Activated CD8-positive, alpha-beta T cell treated with anti-CD3 and anti-CD28 coated beads, Interleukin-2, amount 10 ng/mL, durations not matched to agents 7 days and 5 days (primary cell): Measurements from ENCODE around the gene CD6. TPM values are rescaled to one million over a fixed set of nuclear protein-coding genes. Genes with fewer than 3 reads are reported as not detected.
"Not testable (repeated sequence)": the region's sequence is repeated elsewhere in the genome, so short reads cannot be mapped to it uniquely, and the experiment has no call there.

Experiments used
- ATAC-seq: fragments of 150-1000 bp; cut with Tn5 transposase; one replicate; pipeline ENCODE4 v1.10.0; 2021; ENCODE audit warnings: moderate library complexity
- CTCF ChIA-PET: fragments of 350-600 bp; sonication (Branson Sonifier 250); formaldehyde crosslinking; loops from one replicate; lab custom pipeline; 2021; ENCODE audit warnings: antibody characterized with exemption; lab: Charles Lee
- POLR2A ChIA-PET: fragments of 350-600 bp; sonication (Branson Sonifier 250); formaldehyde crosslinking; loops from one replicate; lab custom pipeline; 2021; ENCODE audit warnings: antibody characterized with exemption; lab: Charles Lee
- DNase-seq: peaks from one replicate; pipeline ENCODE4 v3.0.0-alpha.2; 2020
- H3K27ac Mint-ChIP-seq: one replicate; pipeline ENCODE4 v1.8.0; 2021; ENCODE audit warnings: mild to moderate bottlenecking, mixed read lengths
- H3K27me3 Mint-ChIP-seq: one replicate; pipeline ENCODE4 v1.8.0; 2021; ENCODE audit warnings: low read depth, mixed read lengths
- H3K36me3 Mint-ChIP-seq: one replicate; pipeline ENCODE4 v1.8.0; 2021; ENCODE audit warnings: low read depth, mixed read lengths
- H3K4me1 Mint-ChIP-seq: one replicate; pipeline ENCODE4 v1.8.0; 2021; ENCODE audit warnings: low read depth, mixed read lengths
- H3K4me3 Mint-ChIP-seq: one replicate; pipeline ENCODE4 v1.8.0; 2021; ENCODE audit warnings: mild to moderate bottlenecking, mixed read lengths
- H3K9me3 Mint-ChIP-seq: one replicate; pipeline ENCODE4 v1.8.0; 2022; ENCODE audit warnings: mixed read lengths; ENCODE audit not compliant: insufficient read depth
- total RNA-seq, 2 experiments: library from RNA; stranded (reverse); gene quantifications; one replicate each; pipeline ENCODE4 v1.2.3, GENCODE V29; 2021

Gene CD6
- total RNA-seq, 2 experiments from 2014 or later = 214 to 222 TPM

DNA sequence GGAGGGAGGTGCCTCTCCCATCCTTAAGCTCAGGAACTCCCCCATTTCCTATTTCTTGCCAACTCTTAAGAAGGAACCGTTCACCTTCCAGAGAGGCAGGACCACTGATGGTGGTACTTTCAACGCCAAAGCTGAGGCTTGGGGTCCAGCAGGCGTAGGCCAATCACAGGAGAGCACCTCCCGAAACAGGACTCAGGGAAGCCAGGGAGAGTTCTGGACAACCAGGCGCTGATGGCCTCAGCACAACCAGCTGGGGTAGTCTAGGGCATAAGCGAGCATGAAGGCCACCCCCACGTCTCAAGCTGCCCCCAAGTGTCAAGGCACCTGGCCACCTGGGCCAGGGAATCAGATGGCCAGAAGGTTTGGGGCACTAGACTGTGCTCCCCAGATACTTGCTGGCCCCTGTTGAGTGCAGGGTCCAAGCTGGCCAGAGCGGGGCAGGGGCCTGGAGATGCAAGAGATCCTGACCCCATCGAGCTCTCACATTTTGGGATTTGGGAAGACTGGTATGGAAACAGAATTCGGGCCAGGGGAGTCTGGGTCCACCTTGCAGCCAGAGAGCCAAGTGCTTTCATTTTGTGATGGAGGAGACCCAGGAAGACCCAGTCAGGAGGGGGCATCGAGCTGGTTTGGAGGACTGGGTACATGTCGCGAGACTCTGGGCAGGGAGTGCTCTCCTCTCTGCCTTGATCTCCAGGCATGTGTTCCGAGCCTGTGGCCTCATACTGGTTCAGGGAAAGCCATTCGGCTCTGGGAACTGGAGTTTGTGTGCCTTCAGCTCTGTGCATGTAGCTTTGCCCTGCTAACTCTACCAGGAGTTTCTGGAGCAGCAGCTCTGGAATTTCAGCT lies 926 bp downstream of the CD6 start:
- ChIA-PET POLR2A (interaction anchor here (0.7 to 2.8 kb wide), 4 partner anchors 21 to 148 kb away, joined by 3 to 9 read pairs (median 6); no protein-coding TSS in a partner anchor), CTCF (interaction anchor here (0.7 to 3.4 kb wide), 7 partner anchors 51 to 215 kb away, joined by 3 to 25 read pairs (median 6); partner anchors contain the start of gene CD5)
- DNase-seq = peak; percentile 56
- Mint-ChIP-seq H3K36me3 (peaks cover 49% of the 10 kb centered on the region), H3K27me3 (peaks cover 5% of the 10 kb centered on the region), H3K4me1 (peaks cover 46% of the 10 kb centered on the region), H3K27ac (peak overlapping the region; percentile 93), H3K4me3 (peak overlapping the region; percentile 85), H3K9me3 (peaks cover 6% of the 10 kb centered on the region)
- ATAC-seq = peak; percentile 40

DNA sequence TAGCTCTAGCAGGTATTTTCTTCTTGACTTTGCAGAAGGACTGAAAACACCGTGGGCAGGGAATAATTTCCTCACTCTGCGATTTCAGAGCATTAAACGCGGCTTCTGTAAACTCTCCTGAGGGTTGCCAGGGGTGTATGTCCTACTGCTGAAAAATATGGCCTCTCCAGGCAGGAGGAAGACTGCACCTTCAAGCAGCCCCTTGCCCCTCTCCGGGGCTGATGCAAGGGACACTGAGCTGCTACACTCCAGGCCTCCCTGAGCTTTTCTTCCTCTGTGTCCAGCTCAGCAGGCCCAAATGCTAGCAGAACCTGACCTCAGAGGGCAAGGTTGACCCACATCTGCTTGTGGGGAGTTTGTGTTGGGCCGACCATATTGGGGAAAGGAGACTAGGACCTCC lies 2.2 kb downstream of the CD6 start:
- no peaks in the 10 kb centered on the region for H3K9me3 Mint-ChIP-seq
- H3K4me1 Mint-ChIP-seq = peaks cover 59% of the 10 kb centered on the region
- ChIA-PET POLR2A (interaction anchor here (0.7 to 1.8 kb wide), 3 partner anchors 19 to 87 kb away, joined by 3 to 6 read pairs (median 3); no protein-coding TSS in a partner anchor), CTCF (interaction anchor here (1.0 to 1.1 kb wide), 2 partner anchors 49 to 58 kb away, joined by 3 read pairs; no protein-coding TSS in a partner anchor)
- peak overlapping the region; percentile 93 for H3K27ac Mint-ChIP-seq
- H3K4me3 Mint-ChIP-seq = peak overlapping the region; percentile 85
- DNase-seq = no peak
- ATAC-seq = no peak
- H3K27me3 Mint-ChIP-seq = no peaks in the 10 kb centered on the region
- peaks cover 57% of the 10 kb centered on the region for H3K36me3 Mint-ChIP-seq

DNA sequence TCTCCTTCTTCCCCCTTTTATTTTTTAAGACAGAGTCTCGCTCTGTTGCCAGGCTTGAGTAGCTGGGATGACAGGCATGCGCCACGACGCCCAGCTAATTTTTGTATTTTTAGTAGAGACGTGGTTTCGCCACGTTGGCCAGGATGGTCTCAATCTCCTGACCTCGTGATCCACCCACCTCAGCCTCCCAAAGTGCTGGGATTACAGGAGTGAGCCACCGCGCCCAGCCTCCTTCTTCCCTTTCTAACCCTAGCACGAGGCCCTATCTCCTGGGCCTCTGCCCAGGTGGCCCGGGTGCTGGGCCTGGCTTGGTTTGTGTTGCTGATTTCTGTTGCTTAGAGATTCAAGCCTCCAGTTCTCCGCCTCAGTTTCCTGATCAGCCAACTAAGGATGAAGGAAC lies 2.8 kb downstream of the CD6 start:
- ChIA-PET CTCF (interaction anchor here (1.0 to 1.1 kb wide), 2 partner anchors 49 to 59 kb away, joined by 3 read pairs; no protein-coding TSS in a partner anchor), POLR2A (interaction anchor here (0.7 to 1.8 kb wide), 4 partner anchors 18 to 86 kb away, joined by 3 to 6 read pairs (median 4); no protein-coding TSS in a partner anchor)
- peaks cover 61% of the 10 kb centered on the region for H3K36me3 Mint-ChIP-seq
- not testable (repeated sequence) for DNase-seq, H3K27me3 Mint-ChIP-seq, ATAC-seq, H3K9me3 Mint-ChIP-seq
- H3K27ac Mint-ChIP-seq = peak overlapping the region; percentile 93
- H3K4me1 Mint-ChIP-seq = peaks cover 65% of the 10 kb centered on the region
- peak overlapping the region; percentile 85 for H3K4me3 Mint-ChIP-seq

GRCh38 chr11:60974726-60975125 lies 3.2 kb downstream of the CD6 start:
- Mint-ChIP-seq H3K27me3 (no peaks in the 10 kb centered on the region), H3K4me1 (peaks cover 66% of the 10 kb centered on the region), H3K4me3 (peak overlapping the region; percentile 85), H3K36me3 (peaks cover 62% of the 10 kb centered on the region), H3K27ac (peak overlapping the region; percentile 93), H3K9me3 (no peaks in the 10 kb centered on the region)
- ATAC-seq (no peak), DNase-seq (no peak)
- ChIA-PET POLR2A (interaction anchor here (0.7 to 1.8 kb wide), 4 partner anchors 18 to 137 kb away, joined by 3 to 6 read pairs (median 4); no protein-coding TSS in a partner anchor), CTCF (interaction anchor here (1.0 to 1.1 kb wide), 2 partner anchors 48 to 59 kb away, joined by 3 read pairs; no protein-coding TSS in a partner anchor)

DNA sequence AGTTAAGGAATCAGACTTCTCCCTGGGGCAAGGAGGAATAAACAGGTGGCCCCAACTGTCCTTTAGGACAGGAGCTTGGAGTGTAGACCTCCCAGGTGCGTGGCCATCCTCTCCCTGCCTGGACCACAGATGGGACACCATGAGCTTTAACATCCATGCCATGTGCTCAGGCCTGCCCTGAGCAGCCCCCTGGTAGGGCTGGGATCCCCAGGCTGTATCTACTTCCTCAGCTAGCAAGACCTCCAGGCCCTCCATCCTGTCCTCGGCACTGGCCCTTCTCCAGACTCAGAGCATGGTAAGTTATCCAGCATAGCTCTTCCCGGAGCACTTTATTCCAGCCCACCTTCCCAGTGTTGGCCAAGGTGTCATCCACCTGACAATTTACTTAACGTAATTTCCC lies 5.7 kb downstream of the CD6 start:
- H3K27me3 Mint-ChIP-seq = no peaks in the 10 kb centered on the region
- DNase-seq (no peak), ATAC-seq (no peak)
- H3K4me1 Mint-ChIP-seq = peaks cover 74% of the 10 kb centered on the region
- ChIA-PET CTCF (interaction anchor here (0.9 to 4.0 kb wide), 5 partner anchors 8 to 282 kb away, joined by 3 to 22 read pairs (median 5); no protein-coding TSS in a partner anchor), POLR2A (interaction anchor here (1.0 to 2.7 kb wide), 4 partner anchors 28 to 104 kb away, joined by 3 to 8 read pairs (median 4); no protein-coding TSS in a partner anchor)
- H3K9me3 Mint-ChIP-seq = no peaks in the 10 kb centered on the region
- peaks cover 81% of the 10 kb centered on the region for H3K36me3 Mint-ChIP-seq
- H3K4me3 Mint-ChIP-seq = peak overlapping the region; percentile 63
- peak overlapping the region; percentile 94 for H3K27ac Mint-ChIP-seq

DNA sequence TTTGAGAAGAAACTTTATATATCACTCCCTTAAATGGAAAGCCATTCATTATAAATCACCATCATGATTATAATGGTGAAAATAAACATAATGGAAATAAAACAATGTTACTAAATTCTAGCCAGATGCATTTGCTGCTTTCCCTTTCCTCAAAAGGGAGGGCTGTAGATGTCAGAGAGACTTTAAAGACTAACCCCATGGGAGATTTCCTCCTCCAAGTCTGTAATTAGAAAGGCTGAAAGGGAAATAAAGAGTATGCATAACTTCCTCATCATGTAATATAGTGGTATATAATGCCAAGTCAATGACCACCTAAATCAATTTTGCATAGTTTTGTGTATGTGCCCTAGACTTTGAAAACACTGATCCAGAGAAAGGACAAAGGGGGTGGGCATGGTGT lies 6.4 kb downstream of the CD6 start:
- H3K27me3 Mint-ChIP-seq = no peaks in the 10 kb centered on the region
- DNase-seq (no peak), ATAC-seq (no peak)
- H3K36me3 Mint-ChIP-seq = peaks cover 80% of the 10 kb centered on the region
- H3K9me3 Mint-ChIP-seq = no peaks in the 10 kb centered on the region
- H3K4me3 Mint-ChIP-seq = peak overlapping the region; percentile 63
- ChIA-PET CTCF (interaction anchor here (1.1 to 4.0 kb wide), 5 partner anchors 9 to 281 kb away, joined by 3 to 22 read pairs (median 5); partner anchors contain the start of gene CD5), POLR2A (interaction anchor here (1.1 to 2.7 kb wide), 3 partner anchors 27 to 64 kb away, joined by 3 to 8 read pairs (median 5); no protein-coding TSS in a partner anchor)
- H3K4me1 Mint-ChIP-seq = peaks cover 81% of the 10 kb centered on the region
- H3K27ac Mint-ChIP-seq = peak overlapping the region; percentile 94

- peak overlapping the region; percentile 94 for H3K27ac Mint-ChIP-seq
- H3K9me3 Mint-ChIP-seq = no peaks in the 10 kb centered on the region
- H3K4me1 Mint-ChIP-seq = peaks cover 89% of the 10 kb centered on the region
- peaks cover 80% of the 10 kb centered on the region for H3K36me3 Mint-ChIP-seq
- H3K27me3 Mint-ChIP-seq = no peaks in the 10 kb centered on the region
- POLR2A ChIA-PET = interaction anchor here (0.8 to 2.7 kb wide), 4 partner anchors 8 to 63 kb away, joined by 3 to 8 read pairs (median 4); no protein-coding TSS in a partner anchor
- peak overlapping the region; percentile 63 for H3K4me3 Mint-ChIP-seq
- DNase-seq (peak; percentile 65), ATAC-seq (peak; percentile 68)
- CTCF ChIA-PET = interaction anchor here (0.8 to 4.0 kb wide), 11 partner anchors 8 to 151 kb away, joined by 3 to 22 read pairs (median 3); partner anchors contain the start of genes CD5 and TMEM109
Observed at GRCh38 chr11:60978546-60979380, 7.3 kb downstream of the CD6 start.

DNA sequence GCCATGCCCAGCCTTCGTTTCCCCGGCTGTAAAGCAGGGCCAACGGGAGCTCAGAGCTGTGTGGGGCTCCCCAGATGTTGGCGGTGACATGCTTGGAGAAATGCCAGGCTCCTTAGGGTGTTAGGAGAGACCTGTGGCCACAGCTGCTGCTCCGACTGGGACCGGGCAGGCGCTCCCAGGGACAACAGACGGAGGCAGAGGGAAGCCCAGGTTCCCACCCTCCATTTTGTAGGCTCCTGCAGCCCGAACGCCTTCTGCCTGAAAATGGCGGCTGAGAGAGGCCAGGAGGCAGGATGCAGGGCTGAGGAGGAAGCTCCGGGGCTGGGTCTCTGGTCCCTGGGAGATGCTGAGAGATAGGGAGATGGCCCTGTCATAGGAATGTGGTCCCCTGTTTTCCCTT lies 10.0 kb downstream of the CD6 start:
- Mint-ChIP-seq H3K36me3 (peaks cover 82% of the 10 kb centered on the region), H3K4me3 (peak overlapping the region; percentile 50), H3K27ac (peak overlapping the region; percentile 82), H3K27me3 (no peaks in the 10 kb centered on the region), H3K9me3 (no peaks in the 10 kb centered on the region), H3K4me1 (peaks cover 95% of the 10 kb centered on the region)
- POLR2A ChIA-PET = interaction anchor here (0.6 to 2.5 kb wide), 4 partner anchors 10 to 120 kb away, joined by 3 to 6 read pairs (median 4); partner anchors contain the start of gene CD6
- CTCF ChIA-PET = interaction anchor here (0.8 to 1.0 kb wide), 2 partner anchors 44 to 63 kb away, joined by 3 read pairs; no protein-coding TSS in a partner anchor
- no peak for DNase-seq
- no peak for ATAC-seq

DNA sequence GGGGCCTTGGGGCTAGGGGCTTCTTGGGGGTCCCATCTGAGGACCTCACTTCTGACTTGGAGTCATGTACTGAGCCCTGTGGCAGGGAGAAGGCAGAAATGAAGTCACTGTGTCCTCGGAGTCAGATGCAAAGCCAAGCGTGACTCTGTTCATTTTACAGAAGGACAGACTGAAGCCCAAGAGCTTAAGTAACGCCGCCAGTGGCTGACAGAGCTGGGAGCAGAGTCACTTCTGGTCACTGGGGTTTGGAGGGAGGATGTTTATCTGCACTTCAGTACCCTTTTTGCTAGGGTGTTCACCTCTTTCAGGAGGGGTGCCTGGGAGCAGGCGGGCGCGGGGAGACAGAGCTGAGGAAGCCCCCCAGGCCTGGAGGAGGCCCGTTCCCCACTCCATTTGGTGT lies 10.7 kb downstream of the CD6 start:
- Mint-ChIP-seq H3K27me3 (no peaks in the 10 kb centered on the region), H3K4me3 (peak overlapping the region; percentile 67), H3K36me3 (peaks cover 78% of the 10 kb centered on the region), H3K27ac (peak overlapping the region; percentile 90), H3K4me1 (peaks cover 96% of the 10 kb centered on the region), H3K9me3 (no peaks in the 10 kb centered on the region)
- ChIA-PET CTCF (interaction anchor here (0.8 to 1.3 kb wide), 4 partner anchors 44 to 132 kb away, joined by 3 to 4 read pairs (median 3); no protein-coding TSS in a partner anchor), POLR2A (interaction anchor here (0.7 to 2.5 kb wide), 5 partner anchors 11 to 121 kb away, joined by 3 to 6 read pairs (median 4); partner anchors contain the start of genes CD5 and CD6)
- DNase-seq = peak; percentile 60
- peak; percentile 4 for ATAC-seq

DNA sequence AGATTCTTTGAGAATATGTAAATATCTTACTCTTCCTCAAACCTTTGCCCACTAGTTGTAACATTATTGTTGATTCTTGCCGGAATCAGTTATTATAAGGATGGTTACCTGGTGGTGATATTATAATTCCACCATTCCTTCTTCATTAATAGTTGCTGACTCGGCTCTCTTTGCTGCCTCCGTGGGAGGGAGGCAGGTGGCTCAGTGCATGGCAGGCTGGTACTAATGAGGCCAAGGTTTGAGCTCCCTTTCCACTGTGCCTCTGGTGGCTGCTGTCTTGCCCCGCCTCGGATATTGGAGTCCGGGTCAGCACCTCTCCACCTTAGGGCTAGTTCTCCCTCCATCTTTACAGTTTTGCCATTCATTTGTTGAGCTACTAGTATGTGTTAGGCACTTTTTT lies 12.7 kb downstream of the CD6 start:
- no peaks in the 10 kb centered on the region for H3K27me3 Mint-ChIP-seq
- no peaks in the 10 kb centered on the region for H3K9me3 Mint-ChIP-seq
- CTCF ChIA-PET = interaction anchor here (1.1 to 2.4 kb wide), 3 partner anchors 16 to 69 kb away, joined by 3 to 8 read pairs (median 4); no protein-coding TSS in a partner anchor
- ATAC-seq (no peak), DNase-seq (no peak)
- POLR2A ChIA-PET = interaction anchor here (0.9 to 1.2 kb wide), 3 partner anchors 42 to 69 kb away, joined by 3 to 6 read pairs (median 5); no protein-coding TSS in a partner anchor
- peak overlapping the region; percentile 67 for H3K4me3 Mint-ChIP-seq
- peak overlapping the region; percentile 92 for H3K27ac Mint-ChIP-seq
- H3K4me1 Mint-ChIP-seq = peaks cover 96% of the 10 kb centered on the region
- H3K36me3 Mint-ChIP-seq = peaks cover 78% of the 10 kb centered on the region
